WTC11 (cell line): ENCODE results near the gene CCDC157. TPM values are rescaled to one million over a fixed set of nuclear protein-coding genes. Genes with fewer than 3 reads are reported as not detected.

Source experiments
- ATAC-seq: fragments of 200-7000 bp; cut with Tn5 transposase; 2 replicates; pipeline ENCODE4 v1.10.0; 2021; ENCODE audit warnings: mild to moderate bottlenecking, moderate library complexity
- CTCF ChIA-PET: fragments of 300-600 bp; sonication (Branson Sonifier 250); formaldehyde crosslinking; loops from one replicate; lab custom pipeline; 2021; ENCODE audit warnings: antibody characterized with exemption; lab: Charles Lee
- POLR2A ChIA-PET: fragments of 350-600 bp; sonication (Branson Sonifier 250); formaldehyde crosslinking; loops from one replicate; lab custom pipeline; 2021; ENCODE audit warnings: antibody characterized with exemption; lab: Charles Lee
- DNase-seq: peaks from one replicate; pipeline ENCODE4 v3.0.0; 2021; ENCODE audit warnings: low spot score
- H3K27ac Mint-ChIP-seq: 2 replicates; pipeline ENCODE4 v1.8.0; 2021; ENCODE audit warnings: mixed read lengths
- H3K27me3 Mint-ChIP-seq: 2 replicates; pipeline ENCODE4 v1.8.0; 2021; ENCODE audit warnings: low read depth, mild to moderate bottlenecking, moderate library complexity, mixed read lengths
- H3K36me3 Mint-ChIP-seq: 2 replicates; pipeline ENCODE4 v1.8.0; 2021; ENCODE audit warnings: mixed read lengths
- H3K4me1 Mint-ChIP-seq: 2 replicates; pipeline ENCODE4 v1.8.0; 2022; ENCODE audit warnings: mixed read lengths
- H3K4me3 Mint-ChIP-seq: 2 replicates; pipeline ENCODE4 v1.8.0; 2021; ENCODE audit warnings: mild to moderate bottlenecking, moderate library complexity, mixed read lengths
- H3K9me3 Mint-ChIP-seq: 2 replicates; pipeline ENCODE4 v1.8.0; 2021; ENCODE audit warnings: mixed read lengths
- ESRRA ChIP-seq: sonication (generic); formaldehyde crosslinking; IDR thresholded peaks from 2 replicates; pipeline ENCODE4 v1.8.1; 2022; ENCODE audit warnings: mild to moderate bottlenecking, missing genetic modification reagents, borderline replicate concordance
- KAT7 ChIP-seq: sonication (generic); formaldehyde crosslinking; IDR thresholded peaks from 2 replicates; pipeline ENCODE4 v1.8.1; 2023; ENCODE audit warnings: missing genetic modification reagents, mild to moderate bottlenecking, borderline replicate concordance
- MXD4 ChIP-seq: fragments of 250-450 bp; sonication (Bioruptor Pico); IDR thresholded peaks from 2 replicates; pipeline ENCODE4 v1.8.0; 2021; ENCODE audit warnings: mild to moderate bottlenecking, moderate library complexity, borderline replicate concordance
- NFATC4 ChIP-seq: fragments of 250-450 bp; sonication (Bioruptor Pico); IDR thresholded peaks from 2 replicates; pipeline ENCODE4 v1.9.0; 2021; ENCODE audit warnings: mild to moderate bottlenecking
- NR1H2 ChIP-seq: sonication (generic); formaldehyde crosslinking; IDR thresholded peaks from 2 replicates; pipeline ENCODE4 v1.9.0; 2021; ENCODE audit warnings: mild to moderate bottlenecking, moderate library complexity, missing genetic modification reagents
- OVOL2 ChIP-seq: fragments of 250-450 bp; sonication (Bioruptor Pico); IDR thresholded peaks from 2 replicates; pipeline ENCODE4 v1.9.0; 2021; ENCODE audit warnings: mild to moderate bottlenecking, borderline replicate concordance
- PRRX2 ChIP-seq: fragments of 250-450 bp; sonication (Bioruptor Pico); IDR thresholded peaks from 2 replicates; pipeline ENCODE4 v1.8.0; 2021; ENCODE audit warnings: mild to moderate bottlenecking
- RORB ChIP-seq: fragments of 250-450 bp; sonication (Bioruptor Pico); IDR thresholded peaks from 2 replicates; pipeline ENCODE4 v1.9.0; 2021; ENCODE audit warnings: mild to moderate bottlenecking
- SP1 ChIP-seq: sonication (generic); formaldehyde crosslinking; conservative IDR thresholded peaks from 2 replicates; pipeline ENCODE4 v1.8.1; 2022; ENCODE audit warnings: missing genetic modification reagents
- TCF7 ChIP-seq: sonication (generic); formaldehyde crosslinking; IDR thresholded peaks from 2 replicates; pipeline ENCODE4 v1.8.0; 2022; ENCODE audit warnings: mild to moderate bottlenecking, low read depth, missing genetic modification reagents, moderate library complexity
- TEAD1 ChIP-seq: sonication (generic); formaldehyde crosslinking; IDR thresholded peaks from 2 replicates; pipeline ENCODE4 v1.8.0; 2022; ENCODE audit warnings: mild to moderate bottlenecking, missing genetic modification reagents
- TP53 ChIP-seq: sonication (generic); formaldehyde crosslinking; IDR thresholded peaks from 2 replicates; pipeline ENCODE4 v1.8.1; 2023; ENCODE audit warnings: mild to moderate bottlenecking, missing genetic modification reagents
- ZBTB21 ChIP-seq: sonication (generic); formaldehyde crosslinking; IDR thresholded peaks from 2 replicates; pipeline ENCODE4 v1.8.1; 2023; ENCODE audit warnings: mild to moderate bottlenecking, missing genetic modification reagents, borderline replicate concordance
- ZNF138 ChIP-seq: sonication (generic); formaldehyde crosslinking; conservative IDR thresholded peaks from 2 replicates; pipeline ENCODE4 v1.8.1; 2022; ENCODE audit warnings: mild to moderate bottlenecking, moderate library complexity, missing genetic modification reagents
- total RNA-seq: library from RNA; stranded (reverse); gene quantifications from 3 replicates; pipeline ENCODE4 v1.2.3, GENCODE V29; 2021
- TF ChIP-seq, protein P1 (sequence below): sonication (generic); formaldehyde crosslinking; IDR thresholded peaks from 2 replicates; pipeline ENCODE4 v1.8.1; 2023; ENCODE audit warnings: mild to moderate bottlenecking, missing genetic modification reagents
- TF ChIP-seq, protein P2 (sequence below): sonication (generic); formaldehyde crosslinking; conservative IDR thresholded peaks from 2 replicates; pipeline ENCODE4 v1.8.1; 2022; ENCODE audit warnings: mild to moderate bottlenecking, missing genetic modification reagents
- TF ChIP-seq, protein P3 (sequence below): fragments of 250-450 bp; sonication (Bioruptor Pico); IDR thresholded peaks from 2 replicates; pipeline ENCODE4 v1.8.0; 2021; ENCODE audit warnings: mild to moderate bottlenecking
- TF ChIP-seq, protein P4 (sequence below): sonication (generic); formaldehyde crosslinking; IDR thresholded peaks from 2 replicates; pipeline ENCODE4 v1.8.1; 2023; ENCODE audit warnings: mild to moderate bottlenecking, missing genetic modification reagents, moderate library complexity
- TF ChIP-seq, protein P5 (sequence below): sonication (generic); formaldehyde crosslinking; IDR thresholded peaks from 2 replicates; pipeline ENCODE4 v1.8.0; 2022; ENCODE audit warnings: mild to moderate bottlenecking, missing genetic modification reagents
- TF ChIP-seq, protein P6 (sequence below): fragments of 200-600 bp; IDR thresholded peaks from 2 replicates; pipeline ENCODE4 v1.8.0; 2022; ENCODE audit warnings: antibody characterized with exemption
- TF ChIP-seq, protein P7 (sequence below): sonication (generic); formaldehyde crosslinking; IDR thresholded peaks from 2 replicates; pipeline ENCODE4 v1.8.1; 2022; ENCODE audit warnings: mild to moderate bottlenecking, missing genetic modification reagents, moderate library complexity, borderline replicate concordance
- TF ChIP-seq, protein P8 (sequence below): fragments of 250-450 bp; sonication (Bioruptor Pico); conservative IDR thresholded peaks from 2 replicates; pipeline ENCODE4 v1.9.0; 2021; ENCODE audit warnings: mild to moderate bottlenecking
- TF ChIP-seq, protein P9 (sequence below): sonication (generic); formaldehyde crosslinking; IDR thresholded peaks from 2 replicates; pipeline ENCODE4 v1.8.0; 2022; ENCODE audit warnings: mild to moderate bottlenecking, missing genetic modification reagents
- TF ChIP-seq, protein P10 (sequence below): fragments of 250-450 bp; sonication (Bioruptor Pico); IDR thresholded peaks from 2 replicates; pipeline ENCODE4 v1.9.0; 2021; ENCODE audit warnings: mild to moderate bottlenecking

The CCDC157 gene
- total RNA-seq, 1 experiment from 2014 or later = 6.5 TPM

DNA sequence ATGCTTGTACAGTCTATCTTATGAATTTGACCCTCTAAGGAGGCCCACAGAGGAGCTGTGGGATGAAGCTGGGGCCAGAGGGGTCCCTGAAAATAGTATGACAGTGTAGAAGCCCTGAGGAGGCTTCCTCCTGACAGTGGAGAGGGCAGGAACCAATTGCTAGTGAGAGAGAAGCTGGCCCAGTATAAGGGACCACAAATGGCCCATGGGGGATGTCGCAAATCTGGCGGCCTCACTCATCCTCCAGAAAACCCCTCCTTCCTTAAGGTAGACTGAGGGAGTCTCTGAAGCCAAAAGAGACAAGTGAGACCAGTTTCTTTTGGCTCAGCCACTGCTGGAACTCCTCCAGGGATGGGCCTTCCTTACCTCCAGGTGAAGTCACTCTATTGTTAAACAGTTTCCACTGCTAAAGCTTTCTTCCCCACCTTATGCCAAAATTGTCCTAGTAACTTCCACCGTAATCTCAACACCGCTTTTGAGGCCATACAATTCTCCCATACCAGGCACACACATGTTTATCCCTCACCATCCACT lies 49.7 kb upstream of the CCDC157 start (continued):
- TF ChIP-seq, protein P1, sequence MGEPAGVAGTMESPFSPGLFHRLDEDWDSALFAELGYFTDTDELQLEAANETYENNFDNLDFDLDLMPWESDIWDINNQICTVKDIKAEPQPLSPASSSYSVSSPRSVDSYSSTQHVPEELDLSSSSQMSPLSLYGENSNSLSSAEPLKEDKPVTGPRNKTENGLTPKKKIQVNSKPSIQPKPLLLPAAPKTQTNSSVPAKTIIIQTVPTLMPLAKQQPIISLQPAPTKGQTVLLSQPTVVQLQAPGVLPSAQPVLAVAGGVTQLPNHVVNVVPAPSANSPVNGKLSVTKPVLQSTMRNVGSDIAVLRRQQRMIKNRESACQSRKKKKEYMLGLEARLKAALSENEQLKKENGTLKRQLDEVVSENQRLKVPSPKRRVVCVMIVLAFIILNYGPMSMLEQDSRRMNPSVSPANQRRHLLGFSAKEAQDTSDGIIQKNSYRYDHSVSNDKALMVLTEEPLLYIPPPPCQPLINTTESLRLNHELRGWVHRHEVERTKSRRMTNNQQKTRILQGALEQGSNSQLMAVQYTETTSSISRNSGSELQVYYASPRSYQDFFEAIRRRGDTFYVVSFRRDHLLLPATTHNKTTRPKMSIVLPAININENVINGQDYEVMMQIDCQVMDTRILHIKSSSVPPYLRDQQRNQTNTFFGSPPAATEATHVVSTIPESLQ = no peak
- no peak for TF ChIP-seq RORB (CRISPR knock-in tag)
- TF ChIP-seq, protein P2, sequence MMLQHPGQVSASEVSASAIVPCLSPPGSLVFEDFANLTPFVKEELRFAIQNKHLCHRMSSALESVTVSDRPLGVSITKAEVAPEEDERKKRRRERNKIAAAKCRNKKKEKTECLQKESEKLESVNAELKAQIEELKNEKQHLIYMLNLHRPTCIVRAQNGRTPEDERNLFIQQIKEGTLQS = no peak
- TF ChIP-seq PRRX2 = no peak
- TF ChIP-seq, protein P3, sequence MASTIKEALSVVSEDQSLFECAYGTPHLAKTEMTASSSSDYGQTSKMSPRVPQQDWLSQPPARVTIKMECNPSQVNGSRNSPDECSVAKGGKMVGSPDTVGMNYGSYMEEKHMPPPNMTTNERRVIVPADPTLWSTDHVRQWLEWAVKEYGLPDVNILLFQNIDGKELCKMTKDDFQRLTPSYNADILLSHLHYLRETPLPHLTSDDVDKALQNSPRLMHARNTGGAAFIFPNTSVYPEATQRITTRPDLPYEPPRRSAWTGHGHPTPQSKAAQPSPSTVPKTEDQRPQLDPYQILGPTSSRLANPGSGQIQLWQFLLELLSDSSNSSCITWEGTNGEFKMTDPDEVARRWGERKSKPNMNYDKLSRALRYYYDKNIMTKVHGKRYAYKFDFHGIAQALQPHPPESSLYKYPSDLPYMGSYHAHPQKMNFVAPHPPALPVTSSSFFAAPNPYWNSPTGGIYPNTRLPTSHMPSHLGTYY (CRISPR knock-in tag) = no peak
- TF ChIP-seq, protein P4, sequence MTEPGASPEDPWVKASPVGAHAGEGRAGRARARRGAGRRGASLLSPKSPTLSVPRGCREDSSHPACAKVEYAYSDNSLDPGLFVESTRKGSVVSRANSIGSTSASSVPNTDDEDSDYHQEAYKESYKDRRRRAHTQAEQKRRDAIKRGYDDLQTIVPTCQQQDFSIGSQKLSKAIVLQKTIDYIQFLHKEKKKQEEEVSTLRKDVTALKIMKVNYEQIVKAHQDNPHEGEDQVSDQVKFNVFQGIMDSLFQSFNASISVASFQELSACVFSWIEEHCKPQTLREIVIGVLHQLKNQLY (CRISPR knock-in tag) = no peak
- TF ChIP-seq, protein P5, sequence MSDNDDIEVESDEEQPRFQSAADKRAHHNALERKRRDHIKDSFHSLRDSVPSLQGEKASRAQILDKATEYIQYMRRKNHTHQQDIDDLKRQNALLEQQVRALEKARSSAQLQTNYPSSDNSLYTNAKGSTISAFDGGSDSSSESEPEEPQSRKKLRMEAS (CRISPR knock-in tag) = no peak
- no peak for TF ChIP-seq NR1H2
- TF ChIP-seq OVOL2 (CRISPR knock-in tag) = no peak
- TF ChIP-seq, protein P6, sequence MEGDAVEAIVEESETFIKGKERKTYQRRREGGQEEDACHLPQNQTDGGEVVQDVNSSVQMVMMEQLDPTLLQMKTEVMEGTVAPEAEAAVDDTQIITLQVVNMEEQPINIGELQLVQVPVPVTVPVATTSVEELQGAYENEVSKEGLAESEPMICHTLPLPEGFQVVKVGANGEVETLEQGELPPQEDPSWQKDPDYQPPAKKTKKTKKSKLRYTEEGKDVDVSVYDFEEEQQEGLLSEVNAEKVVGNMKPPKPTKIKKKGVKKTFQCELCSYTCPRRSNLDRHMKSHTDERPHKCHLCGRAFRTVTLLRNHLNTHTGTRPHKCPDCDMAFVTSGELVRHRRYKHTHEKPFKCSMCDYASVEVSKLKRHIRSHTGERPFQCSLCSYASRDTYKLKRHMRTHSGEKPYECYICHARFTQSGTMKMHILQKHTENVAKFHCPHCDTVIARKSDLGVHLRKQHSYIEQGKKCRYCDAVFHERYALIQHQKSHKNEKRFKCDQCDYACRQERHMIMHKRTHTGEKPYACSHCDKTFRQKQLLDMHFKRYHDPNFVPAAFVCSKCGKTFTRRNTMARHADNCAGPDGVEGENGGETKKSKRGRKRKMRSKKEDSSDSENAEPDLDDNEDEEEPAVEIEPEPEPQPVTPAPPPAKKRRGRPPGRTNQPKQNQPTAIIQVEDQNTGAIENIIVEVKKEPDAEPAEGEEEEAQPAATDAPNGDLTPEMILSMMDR = no peak

DNA sequence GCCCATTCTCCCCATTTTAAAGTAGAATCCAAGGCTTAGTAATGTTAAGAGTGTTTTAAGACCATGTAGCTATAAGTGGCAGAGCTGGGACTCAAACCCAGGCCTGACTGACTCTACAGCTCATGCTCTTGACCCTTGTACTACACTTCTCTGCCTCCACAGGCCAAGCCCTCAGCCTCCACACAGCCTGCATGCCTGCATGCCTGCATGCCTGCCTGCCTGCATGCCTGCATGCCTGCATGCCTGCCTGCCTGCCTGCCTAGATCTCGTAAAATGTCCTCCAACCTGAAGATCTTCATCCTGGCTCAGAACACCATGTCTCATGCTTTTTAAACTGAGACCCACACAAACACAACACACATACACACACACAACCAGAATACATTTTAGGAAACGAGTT lies 48.7 kb upstream of the CCDC157 start:
- Mint-ChIP-seq H3K27me3 (no peaks in the 10 kb centered on the region), H3K27ac (no peak overlapping the region), H3K4me3 (no peak overlapping the region), H3K9me3 (no peaks in the 10 kb centered on the region), H3K4me1 (peaks cover 10% of the 10 kb centered on the region), H3K36me3 (no peaks in the 10 kb centered on the region)
- ChIA-PET CTCF (interaction anchor here (1.0 kb wide), 1 partner anchor 20 kb away, joined by 3 read pairs; no protein-coding TSS in a partner anchor), POLR2A (no interaction called here)
- ATAC-seq (no peak), DNase-seq (no peak)
- TF ChIP-seq, protein P7, sequence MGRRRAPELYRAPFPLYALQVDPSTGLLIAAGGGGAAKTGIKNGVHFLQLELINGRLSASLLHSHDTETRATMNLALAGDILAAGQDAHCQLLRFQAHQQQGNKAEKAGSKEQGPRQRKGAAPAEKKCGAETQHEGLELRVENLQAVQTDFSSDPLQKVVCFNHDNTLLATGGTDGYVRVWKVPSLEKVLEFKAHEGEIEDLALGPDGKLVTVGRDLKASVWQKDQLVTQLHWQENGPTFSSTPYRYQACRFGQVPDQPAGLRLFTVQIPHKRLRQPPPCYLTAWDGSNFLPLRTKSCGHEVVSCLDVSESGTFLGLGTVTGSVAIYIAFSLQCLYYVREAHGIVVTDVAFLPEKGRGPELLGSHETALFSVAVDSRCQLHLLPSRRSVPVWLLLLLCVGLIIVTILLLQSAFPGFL (CRISPR knock-in tag) = no peak
- TF ChIP-seq, protein P8, sequence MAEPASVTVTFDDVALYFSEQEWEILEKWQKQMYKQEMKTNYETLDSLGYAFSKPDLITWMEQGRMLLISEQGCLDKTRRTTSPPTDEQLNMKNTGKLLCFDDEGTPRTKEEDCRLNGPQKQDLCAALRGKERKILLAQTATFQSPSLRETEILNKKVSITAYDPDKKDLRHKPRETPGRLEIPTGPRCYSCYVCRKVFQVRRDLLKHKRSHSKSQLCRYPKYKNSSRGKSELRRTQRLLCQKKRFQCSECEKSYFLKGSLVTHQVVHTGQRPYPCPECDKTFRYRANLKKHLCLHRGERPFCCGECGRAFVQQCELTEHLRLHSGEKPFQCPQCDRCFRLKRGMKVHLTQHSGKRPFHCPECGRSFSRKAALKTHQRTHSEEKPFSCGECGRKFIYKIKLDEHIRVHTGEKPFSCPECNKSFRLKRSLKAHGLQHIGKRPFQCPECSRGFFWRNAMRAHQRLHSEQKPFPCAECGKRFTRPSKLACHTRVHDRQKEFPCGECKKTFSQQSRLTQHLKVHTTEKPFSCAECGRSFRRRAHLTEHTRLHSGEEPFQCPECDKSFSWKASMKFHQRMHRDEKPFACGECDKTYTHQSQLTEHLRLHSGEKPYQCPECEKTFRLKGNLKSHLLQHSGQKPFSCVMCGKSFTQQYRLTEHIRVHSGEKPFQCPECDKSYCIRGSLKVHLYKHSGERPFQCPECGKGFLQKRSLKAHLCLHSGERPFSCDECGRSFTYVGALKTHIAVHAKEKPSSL (CRISPR knock-in tag) = no peak
- TF ChIP-seq MXD4 = no peak
- TF ChIP-seq NR1H2 = no peak
- TF ChIP-seq, protein P9, sequence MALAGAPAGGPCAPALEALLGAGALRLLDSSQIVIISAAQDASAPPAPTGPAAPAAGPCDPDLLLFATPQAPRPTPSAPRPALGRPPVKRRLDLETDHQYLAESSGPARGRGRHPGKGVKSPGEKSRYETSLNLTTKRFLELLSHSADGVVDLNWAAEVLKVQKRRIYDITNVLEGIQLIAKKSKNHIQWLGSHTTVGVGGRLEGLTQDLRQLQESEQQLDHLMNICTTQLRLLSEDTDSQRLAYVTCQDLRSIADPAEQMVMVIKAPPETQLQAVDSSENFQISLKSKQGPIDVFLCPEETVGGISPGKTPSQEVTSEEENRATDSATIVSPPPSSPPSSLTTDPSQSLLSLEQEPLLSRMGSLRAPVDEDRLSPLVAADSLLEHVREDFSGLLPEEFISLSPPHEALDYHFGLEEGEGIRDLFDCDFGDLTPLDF (CRISPR knock-in tag) = no peak
- TF ChIP-seq SP1 (CRISPR knock-in tag) = no peak
- no peak for TF ChIP-seq ZNF138 (CRISPR knock-in tag)
- no peak for TF ChIP-seq ZBTB21
- no peak for TF ChIP-seq TEAD1 (CRISPR knock-in tag)
- TF ChIP-seq, protein P10, sequence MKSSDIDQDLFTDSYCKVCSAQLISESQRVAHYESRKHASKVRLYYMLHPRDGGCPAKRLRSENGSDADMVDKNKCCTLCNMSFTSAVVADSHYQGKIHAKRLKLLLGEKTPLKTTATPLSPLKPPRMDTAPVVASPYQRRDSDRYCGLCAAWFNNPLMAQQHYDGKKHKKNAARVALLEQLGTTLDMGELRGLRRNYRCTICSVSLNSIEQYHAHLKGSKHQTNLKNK (CRISPR knock-in tag) = no peak
- no peak for TF ChIP-seq PRRX2
- no peak for TF ChIP-seq TP53 (CRISPR knock-in tag)
- no peak for TF ChIP-seq NFATC4
- TF ChIP-seq ESRRA (CRISPR knock-in tag) = no peak
- no peak for TF ChIP-seq KAT7 (CRISPR knock-in tag)
- TF ChIP-seq TCF7 (CRISPR knock-in tag) = no peak
